ENCODE measurements around the gene GNL3.

GNL3 gene

DNA sequence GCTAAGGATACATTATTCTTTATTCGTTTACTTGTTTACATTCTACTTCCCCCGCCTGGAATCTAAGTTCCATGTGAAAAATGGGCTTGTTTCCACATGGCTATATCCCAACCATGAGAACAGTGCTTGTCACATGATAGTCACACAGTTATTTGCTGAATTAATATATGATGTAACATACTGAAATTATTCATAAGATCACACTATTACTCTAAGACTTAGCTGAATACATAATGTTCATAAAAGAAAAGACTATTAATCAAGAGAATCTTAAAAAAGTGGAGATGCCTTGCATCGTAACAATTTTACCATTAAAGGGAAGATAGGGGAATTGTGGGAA is 6.7 kb upstream of the GNL3 start:
- ATAC-seq: no peak
- no peak for TF ChIP-seq ZNF70 (CRISPR knock-in tag; IDR thresholded peaks at IDR 0.05)
- TF ChIP-seq, protein P1, sequence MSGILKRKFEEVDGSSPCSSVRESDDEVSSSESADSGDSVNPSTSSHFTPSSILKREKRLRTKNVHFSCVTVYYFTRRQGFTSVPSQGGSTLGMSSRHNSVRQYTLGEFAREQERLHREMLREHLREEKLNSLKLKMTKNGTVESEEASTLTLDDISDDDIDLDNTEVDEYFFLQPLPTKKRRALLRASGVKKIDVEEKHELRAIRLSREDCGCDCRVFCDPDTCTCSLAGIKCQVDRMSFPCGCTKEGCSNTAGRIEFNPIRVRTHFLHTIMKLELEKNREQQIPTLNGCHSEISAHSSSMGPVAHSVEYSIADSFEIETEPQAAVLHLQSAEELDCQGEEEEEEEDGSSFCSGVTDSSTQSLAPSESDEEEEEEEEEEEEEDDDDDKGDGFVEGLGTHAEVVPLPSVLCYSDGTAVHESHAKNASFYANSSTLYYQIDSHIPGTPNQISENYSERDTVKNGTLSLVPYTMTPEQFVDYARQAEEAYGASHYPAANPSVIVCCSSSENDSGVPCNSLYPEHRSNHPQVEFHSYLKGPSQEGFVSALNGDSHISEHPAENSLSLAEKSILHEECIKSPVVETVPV (CRISPR knock-in tag; IDR thresholded peaks at IDR 0.05): no peak

DNA sequence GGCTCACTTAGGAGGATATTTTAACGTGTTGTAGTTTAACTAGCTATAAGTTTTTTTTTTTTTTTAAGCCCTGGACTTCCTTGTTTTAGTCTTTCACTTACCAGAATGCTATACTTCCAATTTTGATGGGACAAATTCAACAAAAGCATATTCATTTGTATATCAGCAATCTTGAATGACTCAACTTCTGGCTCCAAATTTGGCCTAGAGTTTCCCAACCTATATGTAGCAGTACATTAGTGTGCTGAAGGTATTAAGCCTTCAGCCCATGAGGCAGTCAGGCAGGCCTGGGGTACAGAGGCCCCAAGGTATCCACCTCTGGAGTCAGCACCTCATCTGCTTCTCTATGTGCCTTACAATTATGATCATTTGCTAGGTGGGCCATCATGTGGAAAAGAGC is 6.0 kb upstream of the GNL3 start:
- TF ChIP-seq SNAI2 (CRISPR knock-in tag; IDR thresholded peaks at IDR 0.05): no peak
- no peak for TF ChIP-seq ZFP3 (CRISPR knock-in tag; IDR thresholded peaks at IDR 0.05)
- TF ChIP-seq ZC3H10 (CRISPR knock-in tag; IDR thresholded peaks at IDR 0.05): no peak
- TF ChIP-seq ZNF70 (CRISPR knock-in tag; IDR thresholded peaks at IDR 0.05): no peak
- TF ChIP-seq ISL1 (CRISPR knock-in tag; IDR thresholded peaks at IDR 0.05): no peak
- no peak for TF ChIP-seq ZNF565 (CRISPR knock-in tag; conservative IDR thresholded peaks at IDR 0.05; ENCODE audit: low read depth)
- no peak for TF ChIP-seq TCF4 (CRISPR knock-in tag; IDR thresholded peaks at IDR 0.05; ENCODE audit: borderline replicate concordance)
- no peak for TF ChIP-seq ZNF8 (CRISPR knock-in tag; IDR thresholded peaks at IDR 0.05)
- TF ChIP-seq CSDC2 (CRISPR knock-in tag; IDR thresholded peaks at IDR 0.05): no peak
- no peak for ATAC-seq

DNA sequence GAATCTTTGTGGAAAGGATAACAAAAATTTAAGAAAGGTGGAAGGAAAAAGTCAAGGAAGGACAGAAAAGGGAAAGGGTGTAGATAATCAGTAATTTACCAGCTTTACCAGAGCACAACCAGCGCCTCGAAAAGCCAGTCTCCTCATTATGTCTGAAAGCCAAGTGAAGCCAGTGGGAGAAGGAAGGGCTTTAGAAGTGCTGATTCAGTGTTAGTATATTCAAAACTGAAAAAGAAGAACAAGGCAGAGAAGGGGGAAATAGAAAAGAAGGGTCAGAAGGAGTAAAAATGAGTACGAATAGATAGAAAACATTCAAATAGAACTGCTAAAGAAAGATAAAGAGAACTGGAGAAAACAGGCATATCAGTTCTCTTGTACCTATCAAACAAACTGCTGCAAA is 4.2 kb upstream of the GNL3 start:
- TF ChIP-seq PPARA (CRISPR knock-in tag; IDR thresholded peaks at IDR 0.05; ENCODE audit: borderline replicate concordance) (no peak), ZNF565 (CRISPR knock-in tag; conservative IDR thresholded peaks at IDR 0.05; ENCODE audit: low read depth) (no peak), ARNTL (CRISPR knock-in tag; IDR thresholded peaks at IDR 0.05; ENCODE audit: borderline replicate concordance, low read depth) (no peak), RARB (CRISPR knock-in tag; IDR thresholded peaks at IDR 0.05) (no peak), ZNF70 (CRISPR knock-in tag; IDR thresholded peaks at IDR 0.05) (no peak), CSDC2 (CRISPR knock-in tag; IDR thresholded peaks at IDR 0.05) (no peak), ZNF8 (CRISPR knock-in tag; IDR thresholded peaks at IDR 0.05) (no peak), SNAI2 (CRISPR knock-in tag; IDR thresholded peaks at IDR 0.05) (no peak), ZFP30 (CRISPR knock-in tag; IDR thresholded peaks at IDR 0.05) (no peak), BACH2 (CRISPR knock-in tag; IDR thresholded peaks at IDR 0.05; ENCODE audit: borderline replicate concordance) (no peak), TOX (CRISPR knock-in tag; IDR thresholded peaks at IDR 0.05; ENCODE audit: borderline replicate concordance) (no peak), ESRRG (CRISPR knock-in tag; IDR thresholded peaks at IDR 0.05) (no peak), OSR1 (CRISPR knock-in tag; IDR thresholded peaks at IDR 0.05) (no peak)
- TF ChIP-seq, protein P2, sequence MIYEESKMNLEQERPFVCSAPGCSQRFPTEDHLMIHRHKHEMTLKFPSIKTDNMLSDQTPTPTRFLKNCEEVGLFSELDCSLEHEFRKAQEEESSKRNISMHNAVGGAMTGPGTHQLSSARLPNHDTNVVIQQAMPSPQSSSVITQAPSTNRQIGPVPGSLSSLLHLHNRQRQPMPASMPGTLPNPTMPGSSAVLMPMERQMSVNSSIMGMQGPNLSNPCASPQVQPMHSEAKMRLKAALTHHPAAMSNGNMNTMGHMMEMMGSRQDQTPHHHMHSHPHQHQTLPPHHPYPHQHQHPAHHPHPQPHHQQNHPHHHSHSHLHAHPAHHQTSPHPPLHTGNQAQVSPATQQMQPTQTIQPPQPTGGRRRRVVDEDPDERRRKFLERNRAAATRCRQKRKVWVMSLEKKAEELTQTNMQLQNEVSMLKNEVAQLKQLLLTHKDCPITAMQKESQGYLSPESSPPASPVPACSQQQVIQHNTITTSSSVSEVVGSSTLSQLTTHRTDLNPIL (CRISPR knock-in tag; IDR thresholded peaks at IDR 0.05; ENCODE audit: low read depth): no peak
- TF ChIP-seq, protein P3, sequence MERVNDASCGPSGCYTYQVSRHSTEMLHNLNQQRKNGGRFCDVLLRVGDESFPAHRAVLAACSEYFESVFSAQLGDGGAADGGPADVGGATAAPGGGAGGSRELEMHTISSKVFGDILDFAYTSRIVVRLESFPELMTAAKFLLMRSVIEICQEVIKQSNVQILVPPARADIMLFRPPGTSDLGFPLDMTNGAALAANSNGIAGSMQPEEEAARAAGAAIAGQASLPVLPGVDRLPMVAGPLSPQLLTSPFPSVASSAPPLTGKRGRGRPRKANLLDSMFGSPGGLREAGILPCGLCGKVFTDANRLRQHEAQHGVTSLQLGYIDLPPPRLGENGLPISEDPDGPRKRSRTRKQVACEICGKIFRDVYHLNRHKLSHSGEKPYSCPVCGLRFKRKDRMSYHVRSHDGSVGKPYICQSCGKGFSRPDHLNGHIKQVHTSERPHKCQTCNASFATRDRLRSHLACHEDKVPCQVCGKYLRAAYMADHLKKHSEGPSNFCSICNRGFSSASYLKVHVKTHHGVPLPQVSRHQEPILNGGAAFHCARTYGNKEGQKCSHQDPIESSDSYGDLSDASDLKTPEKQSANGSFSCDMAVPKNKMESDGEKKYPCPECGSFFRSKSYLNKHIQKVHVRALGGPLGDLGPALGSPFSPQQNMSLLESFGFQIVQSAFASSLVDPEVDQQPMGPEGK (CRISPR knock-in tag; IDR thresholded peaks at IDR 0.05; ENCODE audit: borderline replicate concordance): no peak
- TF ChIP-seq, protein P1 (CRISPR knock-in tag; IDR thresholded peaks at IDR 0.05): no peak
- TF ChIP-seq, protein P4, sequence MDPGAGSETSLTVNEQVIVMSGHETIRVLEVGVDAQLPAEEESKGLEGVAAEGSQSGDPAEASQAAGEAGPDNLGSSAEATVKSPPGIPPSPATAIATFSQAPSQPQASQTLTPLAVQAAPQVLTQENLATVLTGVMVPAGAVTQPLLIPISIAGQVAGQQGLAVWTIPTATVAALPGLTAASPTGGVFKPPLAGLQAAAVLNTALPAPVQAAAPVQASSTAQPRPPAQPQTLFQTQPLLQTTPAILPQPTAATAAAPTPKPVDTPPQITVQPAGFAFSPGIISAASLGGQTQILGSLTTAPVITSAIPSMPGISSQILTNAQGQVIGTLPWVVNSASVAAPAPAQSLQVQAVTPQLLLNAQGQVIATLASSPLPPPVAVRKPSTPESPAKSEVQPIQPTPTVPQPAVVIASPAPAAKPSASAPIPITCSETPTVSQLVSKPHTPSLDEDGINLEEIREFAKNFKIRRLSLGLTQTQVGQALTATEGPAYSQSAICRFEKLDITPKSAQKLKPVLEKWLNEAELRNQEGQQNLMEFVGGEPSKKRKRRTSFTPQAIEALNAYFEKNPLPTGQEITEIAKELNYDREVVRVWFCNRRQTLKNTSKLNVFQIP (CRISPR knock-in tag; IDR thresholded peaks at IDR 0.05; ENCODE audit: borderline replicate concordance, low read depth): no peak
- TF ChIP-seq, protein P5, sequence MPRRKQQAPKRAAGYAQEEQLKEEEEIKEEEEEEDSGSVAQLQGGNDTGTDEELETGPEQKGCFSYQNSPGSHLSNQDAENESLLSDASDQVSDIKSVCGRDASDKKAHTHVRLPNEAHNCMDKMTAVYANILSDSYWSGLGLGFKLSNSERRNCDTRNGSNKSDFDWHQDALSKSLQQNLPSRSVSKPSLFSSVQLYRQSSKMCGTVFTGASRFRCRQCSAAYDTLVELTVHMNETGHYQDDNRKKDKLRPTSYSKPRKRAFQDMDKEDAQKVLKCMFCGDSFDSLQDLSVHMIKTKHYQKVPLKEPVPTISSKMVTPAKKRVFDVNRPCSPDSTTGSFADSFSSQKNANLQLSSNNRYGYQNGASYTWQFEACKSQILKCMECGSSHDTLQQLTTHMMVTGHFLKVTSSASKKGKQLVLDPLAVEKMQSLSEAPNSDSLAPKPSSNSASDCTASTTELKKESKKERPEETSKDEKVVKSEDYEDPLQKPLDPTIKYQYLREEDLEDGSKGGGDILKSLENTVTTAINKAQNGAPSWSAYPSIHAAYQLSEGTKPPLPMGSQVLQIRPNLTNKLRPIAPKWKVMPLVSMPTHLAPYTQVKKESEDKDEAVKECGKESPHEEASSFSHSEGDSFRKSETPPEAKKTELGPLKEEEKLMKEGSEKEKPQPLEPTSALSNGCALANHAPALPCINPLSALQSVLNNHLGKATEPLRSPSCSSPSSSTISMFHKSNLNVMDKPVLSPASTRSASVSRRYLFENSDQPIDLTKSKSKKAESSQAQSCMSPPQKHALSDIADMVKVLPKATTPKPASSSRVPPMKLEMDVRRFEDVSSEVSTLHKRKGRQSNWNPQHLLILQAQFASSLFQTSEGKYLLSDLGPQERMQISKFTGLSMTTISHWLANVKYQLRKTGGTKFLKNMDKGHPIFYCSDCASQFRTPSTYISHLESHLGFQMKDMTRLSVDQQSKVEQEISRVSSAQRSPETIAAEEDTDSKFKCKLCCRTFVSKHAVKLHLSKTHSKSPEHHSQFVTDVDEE (CRISPR knock-in tag; IDR thresholded peaks at IDR 0.05): no peak
- no peak for ATAC-seq

Data from SK-N-SH treated with all-trans-retinoic acid at 6 μM for 48 hours (cell line).